22Rv1 (cell line): Measurements from ENCODE around the gene FCAMR.

ENCODE experiments used
- H3K27ac ChIP-seq: fragments of 450-650 bp; 2 replicates; pipeline ENCODE4 v1.5.1; 2017
- ZFX ChIP-seq: fragments of 450-650 bp; IDR thresholded peaks from 2 replicates; pipeline ENCODE4 v1.6.1; 2017; ENCODE audit warnings: antibody characterized with exemption, borderline replicate concordance
- TF ChIP-seq, protein P1 (sequence below): fragments of 450-650 bp; IDR thresholded peaks from 2 replicates; pipeline ENCODE4 v1.5.1; 2017; ENCODE audit warnings: mild to moderate bottlenecking

Gene FCAMR, protein sequence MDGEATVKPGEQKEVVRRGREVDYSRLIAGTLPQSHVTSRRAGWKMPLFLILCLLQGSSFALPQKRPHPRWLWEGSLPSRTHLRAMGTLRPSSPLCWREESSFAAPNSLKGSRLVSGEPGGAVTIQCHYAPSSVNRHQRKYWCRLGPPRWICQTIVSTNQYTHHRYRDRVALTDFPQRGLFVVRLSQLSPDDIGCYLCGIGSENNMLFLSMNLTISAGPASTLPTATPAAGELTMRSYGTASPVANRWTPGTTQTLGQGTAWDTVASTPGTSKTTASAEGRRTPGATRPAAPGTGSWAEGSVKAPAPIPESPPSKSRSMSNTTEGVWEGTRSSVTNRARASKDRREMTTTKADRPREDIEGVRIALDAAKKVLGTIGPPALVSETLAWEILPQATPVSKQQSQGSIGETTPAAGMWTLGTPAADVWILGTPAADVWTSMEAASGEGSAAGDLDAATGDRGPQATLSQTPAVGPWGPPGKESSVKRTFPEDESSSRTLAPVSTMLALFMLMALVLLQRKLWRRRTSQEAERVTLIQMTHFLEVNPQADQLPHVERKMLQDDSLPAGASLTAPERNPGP

DNA sequence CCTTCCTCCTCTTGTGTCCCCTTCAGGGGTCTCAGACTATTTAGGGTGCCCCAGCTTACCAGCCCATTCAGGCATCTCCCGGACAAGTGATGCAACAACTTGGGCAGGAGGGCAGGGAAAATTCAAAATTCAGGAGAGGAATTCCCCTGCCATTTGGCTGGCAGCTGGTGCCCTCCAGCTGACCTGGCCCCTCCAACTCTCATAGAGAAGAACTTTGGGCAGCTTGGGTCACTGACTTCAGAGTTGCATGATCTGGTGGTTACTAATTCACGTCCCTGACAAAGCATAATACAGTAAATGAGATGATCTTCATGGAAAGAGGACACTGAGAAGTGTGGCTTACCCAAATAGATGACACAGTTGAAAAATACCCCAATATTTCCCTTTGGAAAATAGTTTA, at the start of gene FCAMR:
Gene FCAMR (minus strand): TSS at position 15 of the 400 bp plus-strand sequence. CDS start 335 bp downstream, outside the sequence.
- no peak within 1 kb of the TSS for H3K27ac ChIP-seq
- no peak for TF ChIP-seq ZFX
- TF ChIP-seq, protein P1, sequence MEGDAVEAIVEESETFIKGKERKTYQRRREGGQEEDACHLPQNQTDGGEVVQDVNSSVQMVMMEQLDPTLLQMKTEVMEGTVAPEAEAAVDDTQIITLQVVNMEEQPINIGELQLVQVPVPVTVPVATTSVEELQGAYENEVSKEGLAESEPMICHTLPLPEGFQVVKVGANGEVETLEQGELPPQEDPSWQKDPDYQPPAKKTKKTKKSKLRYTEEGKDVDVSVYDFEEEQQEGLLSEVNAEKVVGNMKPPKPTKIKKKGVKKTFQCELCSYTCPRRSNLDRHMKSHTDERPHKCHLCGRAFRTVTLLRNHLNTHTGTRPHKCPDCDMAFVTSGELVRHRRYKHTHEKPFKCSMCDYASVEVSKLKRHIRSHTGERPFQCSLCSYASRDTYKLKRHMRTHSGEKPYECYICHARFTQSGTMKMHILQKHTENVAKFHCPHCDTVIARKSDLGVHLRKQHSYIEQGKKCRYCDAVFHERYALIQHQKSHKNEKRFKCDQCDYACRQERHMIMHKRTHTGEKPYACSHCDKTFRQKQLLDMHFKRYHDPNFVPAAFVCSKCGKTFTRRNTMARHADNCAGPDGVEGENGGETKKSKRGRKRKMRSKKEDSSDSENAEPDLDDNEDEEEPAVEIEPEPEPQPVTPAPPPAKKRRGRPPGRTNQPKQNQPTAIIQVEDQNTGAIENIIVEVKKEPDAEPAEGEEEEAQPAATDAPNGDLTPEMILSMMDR, result no peak

DNA sequence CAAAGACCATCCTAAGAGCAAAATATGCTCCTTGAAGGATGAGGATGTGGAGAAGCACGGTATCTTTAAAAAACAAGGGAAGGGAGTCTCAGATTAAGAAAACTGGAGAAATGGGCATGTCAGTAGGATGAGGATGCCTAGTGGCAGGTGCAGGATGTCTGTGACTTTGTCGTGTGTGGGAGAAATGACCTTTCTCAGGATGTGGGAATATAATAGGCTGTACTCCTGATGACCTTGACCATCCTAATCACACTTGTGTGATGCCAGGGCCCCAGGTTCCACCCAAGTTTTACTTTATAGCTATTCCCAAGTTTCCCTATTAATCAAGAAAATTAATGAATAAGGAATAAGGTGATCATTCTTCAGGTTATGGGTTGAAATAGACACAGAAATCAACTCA, 49.4 kb upstream of the FCAMR start:
- H3K27ac ChIP-seq, result peak overlapping the region; percentile 100
- TF ChIP-seq, protein P1, result no peak
- no peak for TF ChIP-seq ZFX

DNA sequence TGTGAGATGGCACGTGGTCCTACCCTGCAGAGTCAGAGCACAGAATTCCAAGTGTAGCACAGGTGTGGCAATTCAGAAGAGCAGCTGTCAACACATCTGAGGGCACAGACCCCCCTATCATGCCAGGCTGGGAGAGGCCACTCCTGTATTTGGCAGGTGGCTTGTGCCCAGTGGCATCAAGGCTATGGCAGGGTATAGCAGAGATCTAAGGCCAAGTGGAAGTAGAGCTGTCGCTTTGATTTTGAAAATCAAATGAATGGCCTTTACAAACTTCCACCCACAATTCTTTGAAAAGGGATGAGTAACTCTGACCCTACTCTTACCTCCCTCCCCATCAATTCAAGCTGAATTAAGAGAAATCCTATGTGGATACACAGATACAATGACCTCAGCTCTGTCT, 48.9 kb upstream of the FCAMR start:
- TF ChIP-seq, protein P1, result no peak
- TF ChIP-seq ZFX, result no peak
- peak overlapping the region; percentile 100 for H3K27ac ChIP-seq

DNA sequence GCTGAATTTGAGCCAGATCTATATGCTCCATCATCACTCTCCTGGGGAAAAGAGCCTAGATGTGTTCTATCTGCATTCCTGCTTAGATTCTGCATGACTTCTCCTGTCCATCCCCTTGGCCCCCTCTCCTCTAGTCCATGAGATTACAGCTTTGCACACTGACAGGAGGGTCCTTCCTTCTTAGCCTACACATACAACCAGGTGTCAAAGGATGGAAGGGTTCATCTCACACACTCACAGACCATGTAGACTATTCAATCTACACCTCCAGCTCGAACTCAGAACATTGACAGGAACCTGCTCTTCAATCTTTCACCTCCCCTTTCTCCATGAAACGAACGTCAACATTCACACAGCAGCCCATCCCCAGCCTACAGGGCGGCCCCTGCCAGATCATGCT, 48.4 kb upstream of the FCAMR start:
- H3K27ac ChIP-seq, result peak overlapping the region; percentile 100
- TF ChIP-seq ZFX, result no peak
- TF ChIP-seq, protein P1, result no peak

DNA sequence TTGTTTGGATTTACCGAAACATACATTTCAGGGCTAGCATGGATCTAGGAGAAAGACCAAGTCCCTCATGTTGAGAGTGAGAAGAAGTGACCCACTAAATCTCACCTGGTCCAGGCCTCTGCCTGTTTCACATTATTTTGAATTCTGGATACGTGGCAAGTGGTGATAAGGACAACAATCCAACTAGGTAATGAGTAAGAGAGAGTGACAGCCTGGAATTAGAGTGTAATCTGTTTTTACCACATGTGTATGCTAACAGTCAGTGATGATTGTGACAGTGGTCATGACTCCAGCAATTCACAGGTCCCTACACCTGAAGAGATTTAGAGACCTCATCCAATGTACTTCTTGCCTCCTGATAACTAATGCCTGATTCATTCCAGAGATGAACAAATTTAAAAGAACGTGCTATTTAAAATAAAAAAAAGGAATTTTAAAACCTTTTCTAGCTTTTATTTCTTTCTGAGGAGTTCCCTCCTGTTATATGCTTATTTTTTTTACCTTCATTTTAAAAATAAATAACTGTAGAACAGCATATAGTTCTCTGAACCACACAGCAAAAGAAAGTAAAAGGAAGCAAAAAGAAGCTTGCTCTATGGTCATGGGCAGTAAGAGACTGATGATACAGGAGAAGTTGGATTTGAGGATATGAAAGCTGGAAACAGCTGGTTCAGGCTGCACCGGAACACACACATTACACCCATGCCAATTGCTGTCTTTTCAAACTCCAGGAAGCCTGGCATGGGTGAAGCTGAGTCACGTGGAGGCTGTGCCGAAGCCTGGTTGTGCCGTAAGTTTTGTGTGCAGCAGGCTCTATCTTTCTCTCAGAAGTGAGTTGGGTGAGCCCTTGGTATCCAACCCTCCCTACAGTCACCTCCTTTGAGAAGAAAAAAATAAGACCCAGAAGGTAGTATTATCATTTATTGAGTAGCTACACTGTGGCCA, 47.6 kb upstream of the FCAMR start:
- TF ChIP-seq, protein P1, result no peak
- no peak for TF ChIP-seq ZFX
- H3K27ac ChIP-seq, result peak overlapping the region; percentile 100

DNA sequence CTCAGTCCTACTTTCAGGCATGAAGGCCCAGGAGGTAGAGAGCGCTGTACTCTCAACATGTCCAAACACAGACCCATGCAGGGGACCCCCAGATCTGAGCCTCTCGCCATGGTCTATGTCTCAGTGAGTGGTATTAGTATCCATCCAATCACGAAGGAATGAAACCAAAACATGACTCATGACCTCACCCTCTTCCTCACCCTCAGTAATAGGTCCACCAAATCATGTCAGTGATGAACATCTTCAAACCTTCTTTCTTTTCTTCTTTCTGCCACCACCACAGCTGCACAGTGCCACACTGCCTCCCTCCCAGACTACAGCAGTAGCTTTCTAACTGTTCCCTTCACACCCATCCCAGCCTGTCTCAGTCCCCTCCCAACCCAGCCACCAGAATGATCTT, 45.5 kb upstream of the FCAMR start:
- H3K27ac ChIP-seq, result peak overlapping the region; percentile 100; the same call in 1 of the 2 replicates
- TF ChIP-seq, protein P1, result no peak
- TF ChIP-seq ZFX, result no peak
